Activated naive CD4-positive, alpha-beta T cell treated with anti-CD3 and anti-CD28 coated beads, Interleukin-2, amount 10 ng/mL, durations not matched to agents 7 days and 5 days (primary cell): ENCODE data around the gene KLHL6.
A peak's percentile ranks its signal among the peaks of the same experiment; 100 is the strongest.
"Not testable (repeated sequence)": the region's sequence is repeated elsewhere in the genome, so short reads cannot be mapped to it uniquely, and the experiment has no call there.

Experiments
- CTCF ChIA-PET: fragments of 350-600 bp; sonication (Branson Sonifier 250); formaldehyde crosslinking; loops from one replicate; lab custom pipeline; 2021; ENCODE audit warnings: antibody characterized with exemption; lab: Charles Lee
- DNase-seq: peaks from one replicate; pipeline ENCODE4 v3.0.0-alpha.2; 2020
- H3K27ac Mint-ChIP-seq: one replicate; pipeline ENCODE4 v1.8.0; 2021; ENCODE audit warnings: mild to moderate bottlenecking, moderate library complexity, mixed read lengths
- H3K27me3 Mint-ChIP-seq: one replicate; pipeline ENCODE4 v1.8.0; 2021; ENCODE audit warnings: mild to moderate bottlenecking, mixed read lengths
- H3K36me3 Mint-ChIP-seq: one replicate; pipeline ENCODE4 v1.8.0; 2021; ENCODE audit warnings: mixed read lengths
- H3K4me1 Mint-ChIP-seq: one replicate; pipeline ENCODE4 v1.8.0; 2021; ENCODE audit warnings: mixed read lengths
- H3K4me3 Mint-ChIP-seq: one replicate; pipeline ENCODE4 v1.8.0; 2021; ENCODE audit warnings: mild to moderate bottlenecking, moderate library complexity, mixed read lengths
- H3K9me3 Mint-ChIP-seq: one replicate; pipeline ENCODE4 v1.8.0; 2021; ENCODE audit warnings: mixed read lengths

The KLHL6 gene

DNA sequence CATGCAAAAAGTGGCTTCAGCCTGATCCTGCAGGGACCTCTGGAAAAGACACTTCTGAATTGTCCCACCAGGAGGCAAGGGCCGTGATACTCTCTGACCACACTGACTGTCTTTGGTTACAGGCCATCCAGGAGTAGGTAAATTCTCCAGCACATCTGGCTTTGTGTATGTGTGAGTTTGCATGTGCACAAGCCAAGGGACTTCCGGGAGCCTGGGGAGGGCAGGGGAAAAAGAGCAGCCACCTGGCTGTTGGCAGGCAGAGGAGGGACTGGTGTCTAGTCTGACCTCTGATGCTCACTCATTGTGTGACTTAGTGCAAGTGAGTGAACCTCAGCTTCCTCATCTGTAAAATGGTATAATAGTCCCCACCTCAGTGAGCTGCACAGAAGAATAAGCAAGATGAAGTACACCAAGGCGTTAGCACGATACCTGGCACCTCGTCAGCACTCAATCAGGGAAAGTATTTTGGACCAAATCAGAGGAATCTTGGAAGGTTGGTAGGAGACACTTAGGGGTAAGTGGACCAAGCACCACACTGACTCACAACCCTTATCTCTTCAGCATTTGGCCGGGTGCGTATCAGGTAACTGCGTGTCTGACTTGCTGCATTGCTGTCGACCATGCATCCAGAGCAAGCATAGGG lies 19.1 kb downstream of the KLHL6 start:
- no peaks in the 10 kb centered on the region for H3K9me3 Mint-ChIP-seq
- peaks cover 51% of the 10 kb centered on the region for H3K4me1 Mint-ChIP-seq

DNA sequence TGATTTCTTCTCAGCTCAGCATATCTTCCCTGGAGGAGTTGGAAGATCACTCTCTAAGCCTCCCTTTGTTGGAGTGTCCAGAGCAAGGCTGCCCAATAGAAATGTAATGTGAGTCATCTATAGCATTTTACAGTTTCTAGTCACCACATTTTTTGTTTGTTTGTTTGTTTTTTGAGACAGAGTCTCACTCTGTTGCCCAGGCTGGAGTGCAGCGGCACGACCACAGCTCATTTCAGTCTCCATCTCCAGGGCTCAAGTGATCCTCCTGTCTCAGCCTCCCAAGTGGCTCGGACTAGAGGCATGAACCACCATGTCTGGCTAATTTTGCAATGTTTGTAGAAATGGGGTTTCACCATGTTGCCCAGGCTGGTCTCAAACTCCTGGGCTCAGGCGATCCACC lies 21.3 kb downstream of the KLHL6 start:
- Mint-ChIP-seq H3K27ac (no peak overlapping the region), H3K9me3 (no peaks in the 10 kb centered on the region), H3K4me1 (peaks cover 37% of the 10 kb centered on the region), H3K4me3 (no peak overlapping the region), H3K27me3 (no peaks in the 10 kb centered on the region), H3K36me3 (peaks cover 37% of the 10 kb centered on the region)
- DNase-seq = no peak
- CTCF ChIA-PET = no interaction called here

More for the DNA sequence above, 19.1 kb downstream of the KLHL6 start:
- Mint-ChIP-seq H3K36me3 (peaks cover 35% of the 10 kb centered on the region), H3K4me3 (no peak overlapping the region), H3K27me3 (no peaks in the 10 kb centered on the region), H3K27ac (no peak overlapping the region)
- CTCF ChIA-PET = no interaction called here
- no peak for DNase-seq

DNA sequence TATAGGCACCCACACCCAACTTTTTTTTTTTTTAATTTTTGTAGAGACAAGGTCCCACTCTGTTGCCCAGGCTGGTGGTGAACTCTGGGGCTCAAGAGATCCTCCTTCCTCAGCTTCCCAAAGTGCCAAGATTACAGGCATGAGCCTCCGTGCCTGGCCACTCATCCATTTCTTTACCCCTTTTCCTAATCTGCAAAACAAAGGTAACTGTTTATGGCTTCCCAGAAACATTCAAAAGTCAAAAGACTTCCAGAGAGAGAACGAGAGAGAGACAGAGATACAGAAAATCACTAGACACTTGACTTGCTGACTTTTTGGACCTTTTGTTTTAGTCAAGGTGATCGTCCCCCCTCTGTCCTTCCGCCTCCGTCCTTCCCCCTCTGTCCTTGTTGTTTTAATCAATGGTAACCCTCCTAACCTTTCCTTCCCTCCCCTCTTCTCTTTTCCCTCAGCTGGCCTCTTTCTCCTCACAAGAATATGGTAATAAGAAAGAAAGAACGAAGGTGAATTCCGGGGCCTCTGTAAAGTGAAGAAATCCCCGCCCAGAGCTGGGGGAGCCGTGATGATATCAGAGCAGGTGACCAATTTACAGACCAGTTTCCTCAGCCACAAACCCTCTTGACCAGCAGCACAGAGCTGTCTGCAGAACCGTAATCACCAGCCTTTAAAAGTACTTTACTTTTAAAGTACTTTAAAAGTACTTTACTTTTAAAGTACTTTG lies 21.9 kb downstream of the KLHL6 start:
- Mint-ChIP-seq H3K27me3 (no peaks in the 10 kb centered on the region), H3K36me3 (peaks cover 42% of the 10 kb centered on the region), H3K9me3 (peaks cover 4% of the 10 kb centered on the region), H3K4me1 (peaks cover 36% of the 10 kb centered on the region), H3K27ac (no peak overlapping the region), H3K4me3 (no peak overlapping the region)
- CTCF ChIA-PET = no interaction called here
- DNase-seq = no peak

DNA sequence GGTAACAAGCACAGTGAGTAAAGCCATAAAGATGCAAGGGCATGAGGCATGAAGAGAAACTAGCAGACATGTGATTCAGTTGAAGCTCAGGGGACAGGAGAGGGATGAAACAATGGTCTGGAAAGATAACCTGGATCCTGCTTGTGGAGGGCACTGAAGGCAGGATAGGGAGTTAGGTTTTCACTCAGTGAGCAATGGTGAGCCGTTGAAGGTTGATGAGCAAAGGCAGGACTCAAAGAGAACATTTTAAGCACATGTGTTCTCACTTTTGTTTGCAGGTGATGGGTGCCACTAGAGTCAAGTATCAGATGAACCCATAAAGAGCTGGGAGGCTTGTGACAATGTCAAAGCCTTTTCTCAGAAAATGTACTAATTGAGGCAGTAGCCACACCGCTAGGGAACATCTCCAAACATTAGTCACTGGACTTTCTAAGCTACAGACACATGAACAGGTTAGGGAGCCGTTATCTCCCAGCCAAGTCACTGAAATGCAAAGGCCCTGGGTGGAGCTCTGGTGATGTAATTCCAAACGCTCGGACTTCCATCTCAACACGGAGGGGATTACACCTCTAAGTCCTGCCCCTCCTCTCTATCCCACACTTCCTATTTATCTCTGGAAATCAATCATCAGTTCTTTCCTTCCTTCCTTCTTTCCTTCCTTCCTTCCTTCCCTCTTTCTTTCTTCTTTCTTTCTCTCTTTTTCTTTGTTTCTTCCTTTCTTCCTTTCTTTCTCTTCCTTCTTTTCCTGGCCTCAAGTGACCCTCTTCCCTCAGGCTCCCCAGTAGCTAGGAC lies 22.7 kb downstream of the KLHL6 start:
- H3K36me3 Mint-ChIP-seq = peaks cover 46% of the 10 kb centered on the region
- CTCF ChIA-PET = interaction anchor here (0.6 kb wide), 1 partner anchor 21 kb away, joined by 3 read pairs; no protein-coding TSS in a partner anchor
- no peak overlapping the region for H3K4me3 Mint-ChIP-seq
- no peak for DNase-seq
- H3K27ac Mint-ChIP-seq = no peak overlapping the region
- no peaks in the 10 kb centered on the region for H3K27me3 Mint-ChIP-seq
- peaks cover 38% of the 10 kb centered on the region for H3K4me1 Mint-ChIP-seq
- H3K9me3 Mint-ChIP-seq = peaks cover 4% of the 10 kb centered on the region

DNA sequence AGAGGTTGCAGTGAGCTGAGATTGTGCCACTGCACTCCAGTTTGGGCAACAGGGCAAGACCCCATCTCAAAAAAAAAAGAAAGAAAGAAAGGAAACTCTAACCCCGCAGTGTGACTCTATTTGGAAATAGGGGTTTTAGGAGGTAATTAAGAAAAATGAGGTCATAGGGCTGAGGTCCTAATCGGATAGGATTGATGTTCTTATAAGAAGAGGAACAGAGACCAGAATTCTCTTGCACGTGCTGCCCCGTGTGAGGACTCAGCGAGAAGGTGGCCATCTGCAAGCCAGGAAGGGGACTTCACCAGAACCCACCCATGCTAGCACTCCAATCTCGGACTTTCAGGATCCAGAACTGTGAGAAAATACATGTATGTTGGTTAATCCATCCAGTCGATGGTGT lies 25.8 kb downstream of the KLHL6 start:
- Mint-ChIP-seq H3K27me3 (no peaks in the 10 kb centered on the region), H3K4me3 (no peak overlapping the region), H3K36me3 (peaks cover 66% of the 10 kb centered on the region), H3K4me1 (peaks cover 49% of the 10 kb centered on the region), H3K27ac (no peak overlapping the region), H3K9me3 (peaks cover 4% of the 10 kb centered on the region)
- no peak for DNase-seq
- CTCF ChIA-PET = no interaction called here

DNA sequence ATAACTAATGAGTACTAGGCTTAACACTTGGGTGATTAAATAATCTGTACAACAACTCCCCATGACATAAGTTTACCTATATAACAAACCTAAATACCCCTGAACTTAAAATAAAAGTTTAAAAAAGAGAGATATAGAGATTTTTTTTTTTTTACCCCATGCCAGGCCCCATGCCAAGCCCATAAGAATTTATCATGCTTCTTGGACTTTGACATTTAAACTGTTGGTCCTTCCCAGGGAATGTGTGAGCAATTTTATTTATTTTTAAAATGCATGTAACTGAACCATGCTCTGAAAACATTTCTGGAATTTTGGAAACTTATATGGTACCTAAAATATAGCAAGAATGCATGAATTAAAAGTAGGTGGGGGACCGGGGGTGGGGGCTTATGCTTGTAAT lies 26.3 kb downstream of the KLHL6 start:
- Mint-ChIP-seq H3K27ac (no peak overlapping the region), H3K27me3 (no peaks in the 10 kb centered on the region), H3K4me3 (no peak overlapping the region), H3K4me1 (peaks cover 54% of the 10 kb centered on the region), H3K9me3 (peaks cover 4% of the 10 kb centered on the region), H3K36me3 (peaks cover 71% of the 10 kb centered on the region)
- DNase-seq = no peak
- CTCF ChIA-PET = interaction anchor here (0.8 kb wide), 1 partner anchor 58 kb away, joined by 4 read pairs; no protein-coding TSS in a partner anchor

DNA sequence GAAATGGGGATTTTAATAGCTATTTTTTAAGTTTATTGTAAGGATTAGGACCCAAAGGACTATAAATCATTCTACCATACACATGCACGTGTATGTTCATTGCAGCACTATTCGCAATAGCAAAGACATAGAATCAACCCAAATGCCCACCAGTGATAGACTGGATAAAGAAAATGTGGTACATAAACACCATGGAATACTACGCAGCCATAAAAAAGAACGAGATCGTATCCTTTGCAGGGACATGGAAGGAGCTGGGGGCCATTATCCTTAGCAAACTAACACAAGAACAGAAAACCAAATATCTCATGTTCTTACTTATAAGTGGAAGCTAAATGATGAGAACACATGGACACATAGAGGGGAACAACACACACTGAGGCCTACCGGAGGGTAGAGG lies 26.7 kb downstream of the KLHL6 start:
- not testable (repeated sequence) for H3K27ac Mint-ChIP-seq, H3K27me3 Mint-ChIP-seq, H3K9me3 Mint-ChIP-seq, H3K4me3 Mint-ChIP-seq, DNase-seq
- peaks cover 53% of the 10 kb centered on the region for H3K4me1 Mint-ChIP-seq
- CTCF ChIA-PET = interaction anchor here (0.8 to 1.2 kb wide), 3 partner anchors 11 to 58 kb away, joined by 3 to 4 read pairs (median 4); no protein-coding TSS in a partner anchor
- peaks cover 72% of the 10 kb centered on the region for H3K36me3 Mint-ChIP-seq

DNA sequence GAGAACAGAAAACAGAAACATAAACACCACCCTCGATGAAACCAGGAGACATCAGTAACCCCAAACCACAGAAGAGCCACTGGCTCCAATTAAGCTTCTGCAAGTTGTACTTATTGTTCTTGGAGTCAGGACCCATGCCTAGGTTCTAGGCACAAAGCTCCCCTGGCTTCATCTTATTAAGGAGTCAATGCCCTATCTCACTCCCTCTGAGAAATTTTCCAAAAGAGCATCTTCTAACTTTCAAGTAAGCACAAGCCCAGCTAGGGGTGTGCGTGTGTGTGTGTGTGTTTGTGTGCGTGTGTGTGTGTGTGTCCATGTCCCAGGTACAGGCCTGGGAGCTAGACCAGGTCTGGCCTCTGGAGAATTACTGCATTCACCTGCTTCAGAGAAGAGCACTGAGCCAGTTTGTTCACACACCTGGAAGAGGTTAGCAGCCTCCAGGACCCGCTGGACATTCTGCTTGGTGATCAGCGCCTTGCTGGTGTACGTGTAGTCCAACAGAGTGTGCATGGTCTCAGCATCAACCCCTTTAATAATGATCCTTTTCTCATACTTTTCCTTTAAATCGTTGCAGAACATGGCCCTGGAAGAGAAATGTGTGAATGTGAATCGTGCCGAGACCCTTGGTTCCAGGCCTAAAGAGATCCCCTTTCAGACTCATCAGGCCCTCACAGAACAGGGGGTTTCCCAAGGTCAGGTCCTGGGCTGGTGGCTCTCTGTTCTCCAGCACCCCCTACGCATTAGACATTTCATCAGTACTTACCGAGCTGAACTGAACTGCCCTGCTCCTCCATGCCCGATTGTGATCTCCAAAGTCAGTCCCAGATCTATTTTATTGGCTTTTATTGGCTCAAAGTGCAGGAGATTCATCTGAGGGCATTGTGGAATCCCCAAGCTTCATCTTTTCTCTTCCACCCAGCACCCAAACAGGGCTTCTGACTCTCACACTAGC lies 27.8 kb downstream of the KLHL6 start:
- H3K27me3 Mint-ChIP-seq = no peaks in the 10 kb centered on the region
- H3K9me3 Mint-ChIP-seq = peaks cover 4% of the 10 kb centered on the region
- CTCF ChIA-PET = interaction anchor here (0.9 to 1.2 kb wide), 3 partner anchors 12 to 48 kb away, joined by 3 to 4 read pairs (median 3); no protein-coding TSS in a partner anchor
- DNase-seq = peak; percentile 55
- H3K4me3 Mint-ChIP-seq = peak overlapping the region; percentile 47
- peak overlapping the region; percentile 91 for H3K27ac Mint-ChIP-seq
- H3K36me3 Mint-ChIP-seq = peaks cover 73% of the 10 kb centered on the region
- peaks cover 49% of the 10 kb centered on the region for H3K4me1 Mint-ChIP-seq

DNA sequence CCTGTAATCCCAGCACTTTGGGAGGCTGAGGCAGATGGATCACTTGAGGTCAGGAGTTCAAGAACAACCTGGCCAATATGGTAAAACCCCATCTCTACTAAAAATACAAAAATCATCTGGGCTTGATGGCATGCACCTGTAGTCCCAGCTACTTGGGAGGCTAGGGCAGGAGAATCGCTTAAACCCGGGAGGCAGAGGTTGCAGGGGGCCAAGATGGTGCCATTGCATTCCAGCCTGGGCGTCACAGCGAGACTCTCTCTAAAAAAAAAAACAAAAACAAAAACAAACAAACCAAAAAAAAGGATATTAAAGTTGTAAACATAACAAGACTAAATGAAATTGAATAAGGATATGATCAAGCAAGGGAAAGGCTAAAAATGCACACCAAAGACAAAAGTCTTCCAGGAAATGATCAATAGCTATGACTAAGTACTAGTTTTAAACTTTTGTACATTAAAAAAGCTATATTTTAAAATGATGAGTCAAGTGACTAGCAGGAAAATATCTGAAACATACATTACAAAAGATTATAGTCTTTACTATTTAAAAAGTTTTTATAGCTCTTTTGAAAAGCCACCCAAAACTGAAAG lies 28.6 kb downstream of the KLHL6 start:
- Mint-ChIP-seq H3K4me1 (peaks cover 46% of the 10 kb centered on the region), H3K36me3 (peaks cover 69% of the 10 kb centered on the region), H3K9me3 (peaks cover 4% of the 10 kb centered on the region), H3K27me3 (no peaks in the 10 kb centered on the region), H3K27ac (peak overlapping the region; percentile 91), H3K4me3 (peak overlapping the region; percentile 47)
- no peak for DNase-seq
- CTCF ChIA-PET = interaction anchor here (0.9 kb wide), 1 partner anchor 14 kb away, joined by 3 read pairs; no protein-coding TSS in a partner anchor

DNA sequence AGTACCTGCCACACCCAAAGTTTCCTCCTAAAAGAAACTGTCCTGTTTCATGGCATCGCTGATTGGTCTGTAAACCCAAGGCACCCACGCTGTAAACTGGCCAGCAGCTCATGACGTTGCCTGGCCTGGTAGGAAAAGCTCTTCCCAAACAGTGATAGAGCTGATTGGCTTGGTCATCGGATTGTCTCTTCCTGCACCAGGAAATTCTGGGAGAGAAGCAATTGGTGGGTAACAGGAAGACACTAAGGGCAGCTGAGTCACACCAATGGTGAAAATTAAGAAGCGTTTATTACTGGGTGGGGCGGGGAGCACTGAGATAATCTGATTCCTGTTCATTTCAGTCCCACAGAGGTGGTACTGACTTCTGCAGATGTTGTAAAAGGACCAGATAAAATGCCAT lies 31.0 kb downstream of the KLHL6 start:
- Mint-ChIP-seq H3K27me3 (no peaks in the 10 kb centered on the region), H3K4me3 (no peak overlapping the region), H3K4me1 (peaks cover 52% of the 10 kb centered on the region), H3K9me3 (peaks cover 4% of the 10 kb centered on the region), H3K36me3 (peaks cover 67% of the 10 kb centered on the region), H3K27ac (no peak overlapping the region)
- CTCF ChIA-PET = no interaction called here
- no peak for DNase-seq

DNA sequence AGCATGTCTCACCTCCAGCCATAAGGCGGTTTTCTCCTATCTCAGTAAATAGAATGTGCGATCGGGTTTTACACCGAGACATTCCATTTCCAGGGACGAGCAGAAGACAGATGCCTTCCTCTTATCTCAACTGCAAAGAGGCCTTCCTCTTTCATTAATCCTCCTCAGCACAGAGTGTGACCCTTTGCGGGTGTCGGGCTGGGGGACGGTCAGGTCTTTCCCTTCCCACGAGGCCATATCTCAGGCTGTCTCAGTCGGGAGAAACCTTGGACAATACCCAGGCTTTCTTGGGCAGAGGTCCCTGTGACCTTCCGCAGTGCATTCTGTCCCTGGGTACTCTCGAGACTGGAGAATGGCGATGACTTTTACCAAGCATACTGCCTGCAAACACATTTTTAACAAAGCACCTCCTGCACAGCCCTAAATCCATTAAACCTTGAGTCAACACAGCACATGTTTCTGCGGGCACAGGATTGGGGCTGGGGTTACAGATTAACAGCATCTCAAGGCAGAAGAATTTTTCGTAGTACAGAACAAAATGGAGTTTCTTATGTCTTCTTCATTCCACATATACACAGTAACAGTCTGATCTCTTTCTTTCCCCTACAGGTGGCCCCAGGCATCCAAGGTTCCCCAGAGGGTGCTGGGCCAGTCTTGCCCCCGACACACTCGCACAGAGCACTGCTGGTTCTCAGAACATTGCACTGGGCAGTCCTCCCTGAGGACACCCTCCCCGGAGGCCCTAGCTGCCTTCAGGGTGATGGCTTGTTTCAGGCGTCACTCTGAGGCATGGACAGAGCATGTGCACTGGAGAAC lies 34.6 kb downstream of the KLHL6 start:
- H3K4me1 Mint-ChIP-seq = peaks cover 59% of the 10 kb centered on the region

DNA sequence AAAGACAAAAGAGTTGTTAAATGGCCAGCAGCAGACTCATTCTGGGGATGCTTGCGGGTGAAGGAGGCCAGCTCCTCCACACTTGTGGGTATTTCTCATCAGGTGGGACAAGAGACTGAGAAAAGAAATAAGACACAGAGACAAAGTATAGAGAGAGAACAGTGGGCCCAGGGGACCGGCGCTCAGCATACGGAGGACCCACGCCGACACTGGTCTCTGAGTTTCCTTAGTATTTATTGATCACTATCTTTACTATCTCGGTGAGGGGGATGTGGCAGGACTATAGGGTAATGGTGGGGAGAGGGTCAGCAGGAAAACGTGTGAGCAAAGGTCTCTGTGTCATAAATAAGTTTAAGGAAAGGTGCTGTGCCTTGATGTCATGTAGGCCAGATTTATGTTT lies 35.2 kb downstream of the KLHL6 start:
- H3K9me3 Mint-ChIP-seq, H3K4me3 Mint-ChIP-seq, DNase-seq, H3K27me3 Mint-ChIP-seq, H3K27ac Mint-ChIP-seq, CTCF ChIA-PET: not testable (repeated sequence)
- Mint-ChIP-seq H3K4me1 (peaks cover 60% of the 10 kb centered on the region), H3K36me3 (peaks cover 59% of the 10 kb centered on the region)

More for the DNA sequence above, 34.6 kb downstream of the KLHL6 start:
- H3K4me3 Mint-ChIP-seq, H3K27me3 Mint-ChIP-seq, H3K27ac Mint-ChIP-seq, DNase-seq, H3K9me3 Mint-ChIP-seq: not testable (repeated sequence)
- CTCF ChIA-PET = interaction anchor here (0.7 kb wide), 1 partner anchor 16 kb away, joined by 3 read pairs; no protein-coding TSS in a partner anchor
- H3K36me3 Mint-ChIP-seq = peaks cover 61% of the 10 kb centered on the region
